ENCODE data around the gene AQP12B.

GRCh38 chr2:240635121-240635997, 47.3 kb downstream of the AQP12B start:
- TF ChIP-seq YY1 (IDR thresholded peaks at IDR 0.05; ENCODE audit: borderline replicate concordance in 1 of 3, control insufficient read depth in 1 of 3, extremely low read depth in 1 of 3, insufficient read depth in 3 of 3, insufficient read length in 1 of 3, insufficient replicate concordance in 2 of 3, low read depth in 1 of 3, low read length in 2 of 3) (no peak), NR2C2 (CRISPR knock-in tag; IDR thresholded peaks at IDR 0.05) (no peak), NR2C2 (tag; IDR thresholded peaks at IDR 0.05) (no peak), MAFK (IDR thresholded peaks at IDR 0.05; ENCODE audit: low read length) (no peak), GATA2 (CRISPR knock-in tag; IDR thresholded peaks at IDR 0.05) (no peak), SMAD3 (CRISPR knock-in tag; conservative IDR thresholded peaks at IDR 0.05) (no peak), CTCF (IDR thresholded peaks at IDR 0.05 in 2 of 3, conservative IDR thresholded peaks at IDR 0.05 in 1 of 3; ENCODE audit: insufficient read depth in 2 of 3, low read depth in 1 of 3, low read length in 3 of 3) (no peak), EP300 (IDR thresholded peaks at IDR 0.05; ENCODE audit: low read length) (no peak), POLR2AphosphoS5 (IDR thresholded peaks at IDR 0.05; ENCODE audit: control insufficient read depth, insufficient read depth, low read depth, low read length) (no peak), CHD2 (IDR thresholded peaks at IDR 0.05; ENCODE audit: low read depth, low read length) (no peak), REST (IDR thresholded peaks at IDR 0.05; ENCODE audit: borderline replicate concordance) (no peak), REST (CRISPR knock-in tag; IDR thresholded peaks at IDR 0.05; ENCODE audit: low read depth) (no peak), FOXM1 (IDR thresholded peaks at IDR 0.05; ENCODE audit: low read depth) (no peak), FOXM1 (CRISPR knock-in tag; IDR thresholded peaks at IDR 0.05; ENCODE audit: low read depth) (no peak), PCBP1 (IDR thresholded peaks at IDR 0.05; ENCODE audit: low read depth, low read length, poor library complexity, severe bottlenecking) (no peak), SNIP1 (IDR thresholded peaks at IDR 0.05; ENCODE audit: low read depth) (no peak)
